Natural killer cell (primary cell): ENCODE measurements around the gene HOXA5. TPM values are rescaled to one million over a fixed set of nuclear protein-coding genes. Genes with fewer than 3 reads are reported as not detected.

Experiments used
- ATAC-seq, 3 donors: fragments of 150-1000 bp in 2 of 3; fragments of 200-7000 bp in 1 of 3; cut with Tn5 transposase; 1 replicate in 1 of 3; 2 replicates in 2 of 3; pipeline ENCODE4 v1.10.0; 2021; ENCODE audit warnings: mild to moderate bottlenecking in 2 of 3, moderate library complexity in 2 of 3
- DNase-seq, 2 donors: peaks; one replicate each; pipeline versions ENCODE4 v3.0.0 to v3.0.0-alpha.2; 2013 to 2021; ENCODE audit warnings: mixed read lengths in 1 of 2
- H3K27ac ChIP-seq: one replicate; pipeline ENCODE4 v1.5.1; 2013; ENCODE audit warnings: mild to moderate bottlenecking, low read length
- H3K27me3 ChIP-seq: one replicate; pipeline ENCODE4 v1.6.1; 2013; ENCODE audit warnings: low read length; ENCODE audit not compliant: control insufficient read depth, insufficient read depth
- H3K36me3 ChIP-seq: one replicate; pipeline ENCODE4 v1.6.1; 2013; ENCODE audit warnings: low read length; ENCODE audit not compliant: control insufficient read depth, insufficient read depth
- H3K4me1 ChIP-seq: one replicate; pipeline ENCODE4 v1.6.1; 2013; ENCODE audit warnings: low read length; ENCODE audit not compliant: control insufficient read depth, insufficient read depth
- H3K4me3 ChIP-seq: one replicate; pipeline ENCODE4 v1.5.1; 2013; ENCODE audit warnings: low read length
- H3K9me3 ChIP-seq: one replicate; pipeline ENCODE4 v1.6.1; 2013; ENCODE audit warnings: low read length; ENCODE audit not compliant: control insufficient read depth, insufficient read depth
- H3K27ac Mint-ChIP-seq, 2 donors: one replicate each; pipeline ENCODE4 v1.8.0; 2022; ENCODE audit warnings: mild to moderate bottlenecking in 2 of 2, mixed read lengths in 2 of 2, moderate library complexity in 1 of 2
- H3K27me3 Mint-ChIP-seq, 2 donors: one replicate each; pipeline ENCODE4 v1.8.0; 2022; ENCODE audit warnings: low read depth in 2 of 2, mixed read lengths in 2 of 2
- H3K36me3 Mint-ChIP-seq: one replicate; pipeline ENCODE4 v1.8.0; 2022; ENCODE audit warnings: mixed read lengths
- H3K4me1 Mint-ChIP-seq, 2 donors: one replicate each; pipeline ENCODE4 v1.8.0; 2022; ENCODE audit warnings: mixed read lengths in 2 of 2
- H3K4me3 Mint-ChIP-seq: one replicate; pipeline ENCODE4 v1.8.0; 2022; ENCODE audit warnings: mild to moderate bottlenecking, moderate library complexity, mixed read lengths
- H3K9me3 Mint-ChIP-seq, 2 donors: one replicate each; pipeline ENCODE4 v1.8.0; 2022; ENCODE audit warnings: mixed read lengths in 2 of 2
- WGBS: methylation state at CpG from one replicate; pipeline ENCODE4 v1.1.7; 2013; ENCODE audit warnings: missing lambda C conversion rate; ENCODE audit not compliant: insufficient coverage; 5-methylcytosine and 5-hydroxymethylcytosine counted together
- intact Hi-C: fragments of 100-400 bp; cut with micrococcal nuclease; formaldehyde crosslinking; loops from one replicate; pipeline ENCODE4 v1.14.2; 2022
- total RNA-seq, 4 donors: library from RNA; stranded (reverse); fragments of 120-200 nt in 1 of 4; gene quantifications; one replicate each; pipeline versions ENCODE4 v1.2.3 to v1.2.4, GENCODE V29; 2013 to 2022
- TF ChIP-seq, protein P1 (sequence below): fragments of 200-600 bp; IDR thresholded peaks from one replicate; pipeline ENCODE4 v1.8.0; 2022; ENCODE audit warnings: antibody characterized with exemption

Gene HOXA5
- total RNA-seq, 3 donors from 2014 or later (not counting 1 experiment from before 2014, with no cell fraction given), result 0.29 to 13.0 (median 0.52) TPM

DNA sequence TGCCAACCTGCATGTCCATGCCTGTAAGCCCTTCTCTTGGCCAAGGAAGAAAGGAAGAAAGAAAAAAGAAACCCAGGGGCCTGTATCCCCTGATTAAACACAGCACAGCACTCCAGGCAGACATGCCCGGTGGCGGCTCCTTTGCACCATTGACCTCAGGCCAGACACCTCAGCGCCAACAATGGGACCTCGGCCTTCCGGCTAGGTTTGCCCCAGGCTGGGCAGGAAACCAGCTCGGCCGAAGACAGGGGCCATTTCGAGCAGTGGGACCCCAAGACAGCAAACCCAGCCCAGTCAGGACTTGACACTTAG, 27.8 kb upstream of the HOXA5 start:
- Mint-ChIP-seq H3K4me3 (peak overlapping the region; percentile 87), H3K36me3 (peaks cover 20% of the 10 kb centered on the region), H3K9me3 (no peaks in the 10 kb centered on the region), H3K4me1 (peaks cover 35 to 44% of the 10 kb centered on the region in 2 donors), H3K27ac (peak overlapping the region; percentile 60 to 63), H3K27me3 (peaks cover 58 to 68% of the 10 kb centered on the region in 2 donors)
- DNase-seq (peak; percentile 15), ATAC-seq (no peak)
- 16% methylated on average over 8 of the region's 8 CpGs for WGBS
- intact Hi-C loops, result no loop called here
- TF ChIP-seq, protein P1, sequence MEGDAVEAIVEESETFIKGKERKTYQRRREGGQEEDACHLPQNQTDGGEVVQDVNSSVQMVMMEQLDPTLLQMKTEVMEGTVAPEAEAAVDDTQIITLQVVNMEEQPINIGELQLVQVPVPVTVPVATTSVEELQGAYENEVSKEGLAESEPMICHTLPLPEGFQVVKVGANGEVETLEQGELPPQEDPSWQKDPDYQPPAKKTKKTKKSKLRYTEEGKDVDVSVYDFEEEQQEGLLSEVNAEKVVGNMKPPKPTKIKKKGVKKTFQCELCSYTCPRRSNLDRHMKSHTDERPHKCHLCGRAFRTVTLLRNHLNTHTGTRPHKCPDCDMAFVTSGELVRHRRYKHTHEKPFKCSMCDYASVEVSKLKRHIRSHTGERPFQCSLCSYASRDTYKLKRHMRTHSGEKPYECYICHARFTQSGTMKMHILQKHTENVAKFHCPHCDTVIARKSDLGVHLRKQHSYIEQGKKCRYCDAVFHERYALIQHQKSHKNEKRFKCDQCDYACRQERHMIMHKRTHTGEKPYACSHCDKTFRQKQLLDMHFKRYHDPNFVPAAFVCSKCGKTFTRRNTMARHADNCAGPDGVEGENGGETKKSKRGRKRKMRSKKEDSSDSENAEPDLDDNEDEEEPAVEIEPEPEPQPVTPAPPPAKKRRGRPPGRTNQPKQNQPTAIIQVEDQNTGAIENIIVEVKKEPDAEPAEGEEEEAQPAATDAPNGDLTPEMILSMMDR, result no peak
- Histone ChIP-seq H3K4me3 (no peak overlapping the region), H3K27ac (no peak overlapping the region), H3K9me3 (no peaks in the 10 kb centered on the region), H3K27me3 (peaks cover 84% of the 10 kb centered on the region), H3K4me1 (peaks cover 67% of the 10 kb centered on the region), H3K36me3 (no peaks in the 10 kb centered on the region)

DNA sequence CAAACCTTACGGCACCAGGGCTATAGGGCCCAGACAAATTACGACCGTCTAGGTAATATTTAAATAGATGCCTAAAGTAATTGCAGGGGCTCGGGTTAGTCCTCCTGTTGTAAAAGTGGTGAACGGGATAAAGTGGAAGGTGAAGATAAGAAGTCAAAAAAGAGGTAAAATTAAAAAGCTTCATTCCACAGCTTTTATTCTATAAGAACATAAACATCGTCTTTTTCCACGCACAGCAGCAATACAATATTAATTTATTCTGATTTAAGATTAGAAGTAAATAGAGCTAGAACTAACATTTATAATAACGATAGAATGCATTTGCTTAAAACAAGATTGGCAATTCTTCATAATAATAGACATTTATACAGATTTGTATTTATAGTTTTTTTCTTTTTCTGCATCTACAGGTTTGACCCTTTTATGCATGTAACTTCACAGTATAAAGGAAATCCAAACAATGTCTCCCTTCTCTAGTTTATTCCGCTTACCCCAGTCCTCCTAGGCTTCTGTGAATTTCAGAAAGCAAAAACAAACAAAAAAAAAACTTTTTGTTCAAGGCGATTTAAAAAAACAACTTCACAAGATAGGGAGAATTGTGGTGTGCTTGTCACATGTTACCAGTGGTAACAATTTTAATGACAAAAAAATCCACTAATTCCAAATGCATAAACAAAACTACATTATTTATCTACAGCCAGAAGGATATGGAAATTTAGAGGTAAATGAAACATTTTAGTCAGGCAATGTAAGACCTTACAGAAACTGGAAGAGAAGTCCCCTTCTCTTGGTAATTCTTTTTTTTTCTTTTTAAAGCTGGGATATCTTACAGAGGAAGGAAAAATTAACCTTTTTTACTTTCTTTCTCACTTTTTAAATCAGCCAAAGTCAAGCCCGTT, 27.2 kb upstream of the HOXA5 start:
- Histone ChIP-seq H3K27me3 (peaks cover 85% of the 10 kb centered on the region), H3K9me3 (no peaks in the 10 kb centered on the region), H3K36me3 (no peaks in the 10 kb centered on the region), H3K27ac (no peak overlapping the region), H3K4me1 (peaks cover 73% of the 10 kb centered on the region), H3K4me3 (no peak overlapping the region)
- H3K4me3 Mint-ChIP-seq, result peak overlapping the region; percentile 87
- TF ChIP-seq, protein P1, result no peak
- H3K9me3 Mint-ChIP-seq, result no peaks in the 10 kb centered on the region
- peaks cover 41 to 50% of the 10 kb centered on the region in 2 donors for H3K4me1 Mint-ChIP-seq
- H3K27me3 Mint-ChIP-seq, result peaks cover 58 to 68% of the 10 kb centered on the region in 2 donors
- ATAC-seq, result no peak
- WGBS, result 58% methylated on average over 6 of the region's 11 CpGs
- peak overlapping the region in 1 of 2 donors; percentile 63 for H3K27ac Mint-ChIP-seq
- intact Hi-C loops, result no loop called here
- DNase-seq, result peak in 1 of 2 donors; percentile 23
- H3K36me3 Mint-ChIP-seq, result peaks cover 20% of the 10 kb centered on the region

DNA sequence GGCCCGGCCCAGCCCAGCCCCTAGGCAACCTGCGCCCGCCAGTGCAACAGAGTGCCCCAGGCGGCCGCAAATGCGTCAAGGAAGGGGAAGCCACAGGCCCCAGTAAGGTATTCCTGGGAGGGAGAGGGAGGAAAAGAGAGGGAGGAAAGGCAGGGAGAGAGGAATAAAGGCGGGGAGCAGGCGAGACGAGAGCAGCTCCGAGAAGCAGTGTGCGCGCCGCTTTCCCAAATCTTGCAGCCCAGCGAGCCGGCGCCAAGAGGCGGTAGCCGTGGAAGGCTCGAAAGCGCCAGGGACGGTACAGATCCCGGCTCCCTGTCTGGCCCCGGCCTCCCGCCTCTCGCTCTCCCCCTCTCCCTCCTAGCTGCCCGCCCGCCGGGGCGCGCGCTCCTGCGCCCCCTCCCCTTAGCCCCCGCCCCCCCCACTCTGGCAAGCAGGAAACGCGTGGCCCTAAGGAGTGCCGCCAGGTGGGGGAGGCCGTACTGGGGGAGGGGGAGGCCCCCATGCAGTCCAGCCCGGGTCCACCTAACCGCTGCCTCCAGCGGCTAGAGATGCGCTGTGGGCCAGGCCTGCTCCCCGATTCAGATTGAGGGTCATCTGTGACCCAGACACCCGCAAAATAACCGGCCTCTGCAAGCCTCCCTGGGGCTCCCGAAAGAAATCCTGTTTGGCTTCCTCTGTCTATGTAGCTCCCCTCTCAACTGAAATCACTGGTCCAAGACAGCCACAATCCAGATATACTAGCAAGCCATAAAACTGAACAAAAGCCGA, 26.4 kb upstream of the HOXA5 start:
- Mint-ChIP-seq H3K27ac (no peak overlapping the region), H3K4me1 (peaks cover 44 to 56% of the 10 kb centered on the region in 2 donors), H3K27me3 (peaks cover 60 to 64% of the 10 kb centered on the region in 2 donors), H3K36me3 (peaks cover 20% of the 10 kb centered on the region), H3K4me3 (no peak overlapping the region), H3K9me3 (no peaks in the 10 kb centered on the region)
- Histone ChIP-seq H3K4me3 (no peak overlapping the region), H3K9me3 (no peaks in the 10 kb centered on the region), H3K36me3 (no peaks in the 10 kb centered on the region), H3K4me1 (peaks cover 82% of the 10 kb centered on the region), H3K27ac (no peak overlapping the region), H3K27me3 (peaks cover 86% of the 10 kb centered on the region)
- peak in 1 of 3 donors; percentile 23 for ATAC-seq
- peak; percentile 7 to 29 for DNase-seq
- WGBS, result 8% methylated on average over 35 of the region's 46 CpGs
- intact Hi-C loops, result loop anchor here (10.0 kb wide), 1 partner anchor 75 kb away; the partner anchor contains the start of gene EVX1
- TF ChIP-seq, protein P1, result no peak
